Liver (tissue), 9 donors: ENCODE measurements around the gene MYCBPAP. TPM values are rescaled to one million over a fixed set of nuclear protein-coding genes. Genes with fewer than 3 reads are reported as not detected.

ENCODE experiments used
- DNase-seq: peaks from one replicate; pipeline ENCODE4 v3.0.0-alpha.2; 2017; ENCODE audit warnings: low spot score
- H3K27ac ChIP-seq, 2 donors: one replicate each; pipeline ENCODE4 v1.7.0; 2013; ENCODE audit warnings: inconsistent platforms in 2 of 2, low read length in 2 of 2, control low read depth in 1 of 2, low read depth in 1 of 2, mild to moderate bottlenecking in 1 of 2
- H3K27me3 ChIP-seq, 4 donors: one replicate each; pipeline versions ENCODE4 v1.6.1 to v1.7.0; 2013; ENCODE audit warnings: low read length in 3 of 4, inconsistent platforms in 1 of 4, mild to moderate bottlenecking in 1 of 4, moderate library complexity in 1 of 4; ENCODE audit not compliant: control insufficient read depth in 4 of 4, insufficient read depth in 4 of 4
- H3K36me3 ChIP-seq, 4 donors: one replicate each; pipeline versions ENCODE4 v1.6.1 to v1.7.0; 2013; ENCODE audit warnings: low read length in 3 of 4, mild to moderate bottlenecking in 3 of 4, low read depth in 1 of 4, moderate library complexity in 1 of 4; ENCODE audit not compliant: control insufficient read depth in 4 of 4, insufficient read depth in 3 of 4
- H3K4me1 ChIP-seq, 4 donors: one replicate each; pipeline versions ENCODE4 v1.6.1 to v1.7.0; 2013; ENCODE audit warnings: low read length in 3 of 4, mild to moderate bottlenecking in 3 of 4, moderate library complexity in 1 of 4; ENCODE audit not compliant: control insufficient read depth in 4 of 4, insufficient read depth in 4 of 4
- H3K4me3 ChIP-seq, 3 donors: one replicate each; pipeline versions ENCODE4 v1.6.1 to v1.7.0; 2013; ENCODE audit warnings: low read length in 3 of 3, control low read depth in 1 of 3, low read depth in 1 of 3, mild to moderate bottlenecking in 1 of 3
- H3K9ac ChIP-seq, 2 donors: one replicate each; pipeline ENCODE4 v1.7.0; 2013; ENCODE audit warnings: low read length in 2 of 2, mild to moderate bottlenecking in 2 of 2, moderate library complexity in 2 of 2, control low read depth in 1 of 2, low read depth in 1 of 2
- H3K9me3 ChIP-seq, 4 donors: one replicate each; pipeline versions ENCODE4 v1.6.1 to v1.7.0; 2013; ENCODE audit warnings: low read length in 3 of 4; ENCODE audit not compliant: control insufficient read depth in 4 of 4
- ATF3 ChIP-seq: IDR thresholded peaks from 2 replicates; pipeline ENCODE4 v1.6.1; 2016; ENCODE audit warnings: antibody characterized with exemption
- EGR1 ChIP-seq, 2 donors: IDR thresholded peaks; 2 replicates each; pipeline ENCODE4 v1.6.1; 2016 to 2018; ENCODE audit warnings: antibody characterized with exemption in 2 of 2, low read depth in 2 of 2
- FOXA1 ChIP-seq: IDR thresholded peaks from 2 replicates; pipeline ENCODE4 v1.6.1; 2016; ENCODE audit warnings: antibody characterized with exemption
- FOXA2 ChIP-seq: IDR thresholded peaks from 2 replicates; pipeline ENCODE4 v1.6.1; 2016; ENCODE audit warnings: antibody characterized with exemption
- GABPA ChIP-seq, 2 donors: IDR thresholded peaks in 1 of 2; conservative IDR thresholded peaks in 1 of 2; 2 replicates each; pipeline ENCODE4 v1.6.1; 2016; ENCODE audit warnings: antibody characterized with exemption in 2 of 2, mild to moderate bottlenecking in 1 of 2, moderate library complexity in 1 of 2
- HNF4A ChIP-seq, 2 donors: conservative IDR thresholded peaks; 2 replicates each; pipeline ENCODE4 v1.6.1; 2016; ENCODE audit warnings: antibody characterized with exemption in 2 of 2, mild to moderate bottlenecking in 2 of 2
- HNF4G ChIP-seq: IDR thresholded peaks from 2 replicates; pipeline ENCODE4 v1.6.1; 2016; ENCODE audit warnings: antibody characterized with exemption
- JUND ChIP-seq, 2 donors: IDR thresholded peaks; 2 replicates each; pipeline ENCODE4 v1.6.1; 2016; ENCODE audit warnings: antibody characterized with exemption in 2 of 2
- MAX ChIP-seq: IDR thresholded peaks from 2 replicates; pipeline ENCODE4 v1.6.1; 2016; ENCODE audit warnings: antibody characterized with exemption
- RAD21 ChIP-seq, 2 donors: IDR thresholded peaks; 2 replicates each; pipeline ENCODE4 v1.6.1; 2016; ENCODE audit warnings: antibody characterized with exemption in 2 of 2, mild to moderate bottlenecking in 2 of 2
- RXRA ChIP-seq, 2 donors: IDR thresholded peaks; 2 replicates each; pipeline ENCODE4 v1.6.1; 2017 to 2018; ENCODE audit warnings: antibody characterized with exemption in 2 of 2, mild to moderate bottlenecking in 1 of 2
- SP1 ChIP-seq: IDR thresholded peaks from 2 replicates; pipeline ENCODE4 v1.6.1; 2018; ENCODE audit warnings: antibody characterized with exemption, mild to moderate bottlenecking
- TAF1 ChIP-seq: conservative IDR thresholded peaks from 2 replicates; pipeline ENCODE4 v1.6.1; 2016; ENCODE audit warnings: antibody characterized with exemption, mild to moderate bottlenecking
- YY1 ChIP-seq: IDR thresholded peaks from 2 replicates; pipeline ENCODE4 v1.6.1; 2016; ENCODE audit warnings: antibody characterized with exemption, mild to moderate bottlenecking
- ZBTB33 ChIP-seq: IDR thresholded peaks from 2 replicates; pipeline ENCODE4 v1.6.1; 2016; ENCODE audit warnings: antibody characterized with exemption
- WGBS: extraction: QIAGEN DNeasy Blood & Tissue Kit; methylation state at CpG from one replicate; pipeline ENCODE4 v1.1.7; 2013; 5-methylcytosine and 5-hydroxymethylcytosine counted together
- polyA plus RNA-seq, 2 donors: library from polyadenylated mRNA; stranded (reverse) in 1 of 2; unstranded in 1 of 2; fragments of 200-250 nt in 1 of 2; fragments of >200 nt in 1 of 2; fragmentation: Nextera tagmentation in 1 of 2; extraction: Ambion mirVana in 1 of 2; gene quantifications; one replicate each; pipeline versions ENCODE4 v1.2.1 to v1.2.3, GENCODE V29; 2013 to 2015
- total RNA-seq, 2 donors: library from RNA; depleted of rRNA; stranded (reverse); fragments of >200 nt; gene quantifications; one replicate each; pipeline ENCODE4 v1.2.3, GENCODE V29; 2014
- TF ChIP-seq, protein P1 (sequence below): IDR thresholded peaks from 2 replicates; pipeline ENCODE4 v1.6.1; 2016; ENCODE audit warnings: antibody characterized with exemption, mild to moderate bottlenecking
- donor health status: healthy.
- donor health status: healthy.
- donor health status: healthy.
- donor health status: healthy.
- donor health status: healthy.

Gene MYCBPAP
- total and polyA plus RNA-seq, 4 donors: 0.23 to 0.25 TPM; not detected in 2

GRCh38 chr17:50562242-50563091 is 54.2 kb downstream of the MYCBPAP start:
- TF ChIP-seq FOXA1 (no peak), ZBTB33 (no peak), JUND (IDR thresholded peaks at IDR 0.05) (no peak), SP1 (no peak), EGR1 (IDR thresholded peaks at IDR 0.05; ENCODE audit: low read depth in 2 of 2) (no peak)
- H3K4me3 ChIP-seq: no peak overlapping the region
- no peaks in the 10 kb centered on the region for H3K9me3 ChIP-seq
- peaks cover 0 to 6% (median 4%) of the 10 kb centered on the region in 4 donors for H3K27me3 ChIP-seq
- no peaks in the 10 kb centered on the region for H3K36me3 ChIP-seq
- 23% methylated on average over 22 of the region's 22 CpGs for WGBS
- no peak overlapping the region for H3K27ac ChIP-seq
- no peak for DNase-seq
- H3K4me1 ChIP-seq: peaks cover 11 to 21% (median 15%) of the 10 kb centered on the region in 4 donors
- no peak overlapping the region for H3K9ac ChIP-seq

- peaks cover 0 to 6% (median 4%) of the 10 kb centered on the region in 4 donors for H3K27me3 ChIP-seq
- TF ChIP-seq FOXA2 (no peak), GABPA (IDR thresholded peaks at IDR 0.05 in 1 of 2, conservative IDR thresholded peaks at IDR 0.05 in 1 of 2) (no peak), RXRA (IDR thresholded peaks at IDR 0.05) (no peak)
- no peaks in the 10 kb centered on the region for H3K9me3 ChIP-seq
- no peak overlapping the region for H3K27ac ChIP-seq
- H3K36me3 ChIP-seq: no peaks in the 10 kb centered on the region
- WGBS: 68% methylated on average over 4 of the region's 4 CpGs
- no peak overlapping the region for H3K4me3 ChIP-seq
- no peak for DNase-seq
- H3K4me1 ChIP-seq: peaks cover 11 to 21% (median 15%) of the 10 kb centered on the region in 4 donors
- H3K9ac ChIP-seq: no peak overlapping the region
These were observed 54.9 kb downstream of the MYCBPAP start for GRCh38 chr17:50563092-50563511.

DNA sequence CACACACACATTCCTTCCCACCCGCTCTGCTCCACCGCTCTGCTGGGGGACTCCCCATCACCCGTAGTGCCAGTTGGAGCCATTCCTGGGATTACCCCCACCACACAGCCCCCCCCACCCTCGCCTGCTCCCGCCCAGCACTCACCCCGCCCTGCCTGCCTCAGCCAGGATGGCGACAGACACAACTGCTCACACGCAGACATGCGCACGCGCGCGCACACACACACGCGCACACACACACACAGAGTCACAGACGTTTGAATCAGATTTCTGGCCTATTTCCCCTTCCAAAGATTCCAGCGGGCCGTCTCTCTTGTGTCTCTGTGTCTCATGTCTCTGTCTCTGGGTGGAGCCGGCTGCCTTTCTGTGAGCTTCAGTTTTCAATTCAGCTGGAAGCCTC is 56.7 kb downstream of the MYCBPAP start:
- 50% methylated on average over 19 of the region's 19 CpGs for WGBS
- DNase-seq: no peak
- Histone ChIP-seq H3K36me3 (no peaks in the 10 kb centered on the region), H3K4me3 (no peak overlapping the region), H3K9me3 (no peaks in the 10 kb centered on the region), H3K27ac (no peak overlapping the region), H3K27me3 (peaks cover 0 to 6% (median 1%) of the 10 kb centered on the region in 4 donors), H3K4me1 (peaks cover 6 to 12% (median 7%) of the 10 kb centered on the region in 4 donors), H3K9ac (no peak overlapping the region)
- TF ChIP-seq FOXA2 (no peak), EGR1 (IDR thresholded peaks at IDR 0.05; ENCODE audit: low read depth in 2 of 2) (no peak), SP1 (no peak), FOXA1 (no peak), GABPA (IDR thresholded peaks at IDR 0.05 in 1 of 2, conservative IDR thresholded peaks at IDR 0.05 in 1 of 2) (no peak), RXRA (IDR thresholded peaks at IDR 0.05) (no peak), HNF4A (conservative IDR thresholded peaks at IDR 0.05) (no peak), TAF1 (no peak), ZBTB33 (no peak), MAX (no peak), ATF3 (no peak), RAD21 (IDR thresholded peaks at IDR 0.05) (no peak), YY1 (no peak), HNF4G (no peak)
- TF ChIP-seq, protein P1, sequence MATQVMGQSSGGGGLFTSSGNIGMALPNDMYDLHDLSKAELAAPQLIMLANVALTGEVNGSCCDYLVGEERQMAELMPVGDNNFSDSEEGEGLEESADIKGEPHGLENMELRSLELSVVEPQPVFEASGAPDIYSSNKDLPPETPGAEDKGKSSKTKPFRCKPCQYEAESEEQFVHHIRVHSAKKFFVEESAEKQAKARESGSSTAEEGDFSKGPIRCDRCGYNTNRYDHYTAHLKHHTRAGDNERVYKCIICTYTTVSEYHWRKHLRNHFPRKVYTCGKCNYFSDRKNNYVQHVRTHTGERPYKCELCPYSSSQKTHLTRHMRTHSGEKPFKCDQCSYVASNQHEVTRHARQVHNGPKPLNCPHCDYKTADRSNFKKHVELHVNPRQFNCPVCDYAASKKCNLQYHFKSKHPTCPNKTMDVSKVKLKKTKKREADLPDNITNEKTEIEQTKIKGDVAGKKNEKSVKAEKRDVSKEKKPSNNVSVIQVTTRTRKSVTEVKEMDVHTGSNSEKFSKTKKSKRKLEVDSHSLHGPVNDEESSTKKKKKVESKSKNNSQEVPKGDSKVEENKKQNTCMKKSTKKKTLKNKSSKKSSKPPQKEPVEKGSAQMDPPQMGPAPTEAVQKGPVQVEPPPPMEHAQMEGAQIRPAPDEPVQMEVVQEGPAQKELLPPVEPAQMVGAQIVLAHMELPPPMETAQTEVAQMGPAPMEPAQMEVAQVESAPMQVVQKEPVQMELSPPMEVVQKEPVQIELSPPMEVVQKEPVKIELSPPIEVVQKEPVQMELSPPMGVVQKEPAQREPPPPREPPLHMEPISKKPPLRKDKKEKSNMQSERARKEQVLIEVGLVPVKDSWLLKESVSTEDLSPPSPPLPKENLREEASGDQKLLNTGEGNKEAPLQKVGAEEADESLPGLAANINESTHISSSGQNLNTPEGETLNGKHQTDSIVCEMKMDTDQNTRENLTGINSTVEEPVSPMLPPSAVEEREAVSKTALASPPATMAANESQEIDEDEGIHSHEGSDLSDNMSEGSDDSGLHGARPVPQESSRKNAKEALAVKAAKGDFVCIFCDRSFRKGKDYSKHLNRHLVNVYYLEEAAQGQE: no peak
